ENCODE measurements around the gene ORM2.
"Not testable (repeated sequence)": the region's sequence is repeated elsewhere in the genome, so short reads cannot be mapped to it uniquely, and the experiment has no call there.

The ORM2 gene

GRCh38 chr9:114329625-114330022 lies at the start of gene ORM2:
Gene ORM2, plus strand, starts transcription at chr9:114329869. Its CDS starts 36 bp downstream, at chr9:114329905.
- not testable (repeated sequence) for DNase-seq

- no peak for DNase-seq
These were observed 48.8 kb upstream of the ORM2 start for GRCh38 chr9:114280636-114281472.

- DNase-seq: no peak
These were observed 48.1 kb upstream of the ORM2 start for GRCh38 chr9:114281473-114282103.

GRCh38 chr9:114282104-114282485 lies 47.6 kb upstream of the ORM2 start:
- no peak for DNase-seq

GRCh38 chr9:114282507-114282906 lies 47.2 kb upstream of the ORM2 start:
- DNase-seq: no peak

- peak; percentile 36 for DNase-seq
These were observed 46.7 kb upstream of the ORM2 start for GRCh38 chr9:114282926-114283325.

- no peak for DNase-seq
These were observed 46.0 kb upstream of the ORM2 start for GRCh38 chr9:114283551-114284111.

GRCh38 chr9:114284316-114285060 lies 45.2 kb upstream of the ORM2 start:
- DNase-seq: no peak

GRCh38 chr9:114285166-114285867 lies 44.4 kb upstream of the ORM2 start:
- no peak for DNase-seq

GRCh38 chr9:114286146-114286679 lies 43.5 kb upstream of the ORM2 start:
- no peak for DNase-seq

GRCh38 chr9:114287001-114287762 lies 42.5 kb upstream of the ORM2 start:
- no peak for DNase-seq

GRCh38 chr9:114287763-114288192 lies 41.9 kb upstream of the ORM2 start:
- DNase-seq: no peak

GRCh38 chr9:114288193-114289091 lies 41.2 kb upstream of the ORM2 start:
- DNase-seq: no peak

- DNase-seq: no peak
These were observed 40.6 kb upstream of the ORM2 start for GRCh38 chr9:114289106-114289505.

- no peak for DNase-seq
These were observed 39.8 kb upstream of the ORM2 start for GRCh38 chr9:114289571-114290481.

GRCh38 chr9:114290561-114290986 lies 39.1 kb upstream of the ORM2 start:
- no peak for DNase-seq

- peak; percentile 79 for DNase-seq
These were observed 38.6 kb upstream of the ORM2 start for GRCh38 chr9:114291064-114291474.

- no peak for DNase-seq
These were observed 37.6 kb upstream of the ORM2 start for GRCh38 chr9:114291886-114292590.

GRCh38 chr9:114294664-114295063 lies 35.0 kb upstream of the ORM2 start:
- no peak for DNase-seq
